Raji (cell line): Measurements from ENCODE around the gene C17orf113.

Experiments used
- POLR2A ChIP-seq: IDR thresholded peaks from 2 replicates; pipeline ENCODE4 v1.6.1; 2011; ENCODE audit warnings: low read depth, low read length, control low read depth; ENCODE audit not compliant: insufficient read depth

Gene C17orf113

DNA sequence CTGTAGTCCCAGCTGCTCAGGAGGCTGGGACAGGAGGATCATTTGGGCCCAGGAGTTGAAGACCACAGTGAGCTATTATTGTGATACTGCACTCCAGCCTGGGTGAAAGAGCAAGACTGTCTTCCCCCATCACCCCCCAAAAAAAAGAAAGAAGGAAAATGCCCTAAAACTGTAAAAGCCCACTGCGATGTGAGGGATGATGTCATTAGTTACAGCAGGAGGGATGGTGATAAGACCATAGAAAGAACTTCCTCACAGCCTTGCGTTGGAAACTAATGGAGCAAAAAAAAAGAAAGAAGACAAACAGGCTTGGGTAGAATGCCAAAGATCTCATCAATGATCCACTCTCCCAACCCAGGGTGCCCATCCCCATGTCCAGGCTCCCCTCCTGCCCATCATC lies 29.1 kb upstream of the C17orf113 start:
- TF ChIP-seq POLR2A = no peak

DNA sequence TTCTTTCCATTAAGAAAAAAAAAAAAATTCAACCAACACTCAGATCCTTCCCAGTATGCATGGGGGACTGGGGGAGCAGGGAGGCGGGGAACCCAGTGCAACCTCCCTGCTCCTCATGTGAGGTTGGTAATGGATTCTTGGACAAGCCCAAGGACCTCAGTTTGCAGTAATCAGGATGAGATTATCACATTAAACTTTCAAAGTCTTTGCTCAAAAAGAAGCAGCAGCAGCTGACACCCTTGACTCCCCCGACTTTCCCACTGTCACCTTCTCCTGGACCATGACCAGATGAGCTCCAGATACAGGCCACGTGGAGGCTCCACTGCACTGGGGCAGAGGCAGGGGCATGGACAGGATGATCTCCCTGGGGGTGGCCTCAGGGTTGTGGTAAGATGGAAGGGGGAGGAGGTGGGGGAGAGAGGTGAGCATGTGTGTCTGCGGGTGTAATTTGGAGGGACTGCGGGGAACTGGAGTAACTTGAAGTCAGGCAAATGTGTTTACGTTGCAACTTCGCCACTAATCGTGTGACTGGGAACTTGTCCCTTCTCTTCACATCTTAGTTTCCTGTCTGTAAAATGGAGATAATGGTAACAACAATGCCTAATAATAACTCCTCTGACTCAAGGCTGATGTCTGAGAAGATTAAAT lies 28.1 kb upstream of the C17orf113 start:
- TF ChIP-seq POLR2A = no peak

DNA sequence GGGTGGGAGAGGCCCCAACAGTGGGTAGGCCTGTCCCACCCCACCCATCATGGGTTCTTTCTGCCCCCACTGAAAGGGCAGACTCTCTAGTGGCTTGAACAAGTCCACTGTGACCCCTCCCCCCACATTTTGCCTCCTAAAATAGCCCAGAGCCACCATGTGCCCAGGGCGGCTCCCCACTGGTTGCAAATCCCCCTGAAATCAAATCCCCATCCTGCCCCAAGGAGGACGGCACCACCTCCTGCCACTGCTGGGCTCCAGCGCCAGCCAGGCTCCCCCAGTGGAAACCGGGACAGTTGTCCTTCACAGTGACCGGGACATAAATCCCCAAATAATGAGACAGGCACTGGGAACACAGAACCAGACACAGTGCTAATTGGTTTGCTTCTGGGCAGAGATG lies 27.4 kb upstream of the C17orf113 start:
- no peak for TF ChIP-seq POLR2A

DNA sequence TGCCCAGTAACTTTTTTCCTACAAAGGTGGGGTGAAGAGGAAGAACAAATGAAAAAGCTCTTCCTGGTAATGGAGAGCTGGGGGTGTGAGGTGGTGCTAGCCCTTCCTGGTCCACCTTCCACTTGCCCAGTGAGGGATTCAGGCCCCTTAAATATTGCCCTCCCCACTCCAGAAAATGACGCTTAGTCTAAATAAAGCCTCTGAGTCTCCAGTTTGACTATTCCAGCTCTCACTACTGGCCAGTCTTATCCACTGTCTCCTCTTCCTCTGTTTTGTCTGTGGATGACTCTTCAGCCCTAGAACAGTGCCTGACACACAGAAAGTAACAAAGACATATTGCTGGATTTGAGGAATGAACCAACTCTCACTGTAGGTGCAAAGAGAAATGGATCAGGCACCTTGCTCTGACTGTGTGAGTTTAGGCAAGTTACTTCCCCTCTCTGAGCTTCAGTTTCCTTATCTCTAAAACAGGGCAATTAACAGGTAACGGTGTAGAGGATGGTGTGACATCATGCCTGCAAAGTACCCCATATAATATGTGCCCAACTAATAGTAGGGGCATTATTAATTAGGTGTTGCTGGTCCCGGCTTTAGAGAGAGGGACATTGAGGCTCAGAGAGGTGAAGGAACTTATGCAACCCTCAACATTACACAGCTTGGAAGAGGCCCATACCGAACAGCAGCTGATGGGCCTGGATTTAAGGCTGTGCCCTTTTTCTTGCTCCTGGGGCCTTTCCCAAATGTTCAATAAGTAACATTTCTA lies 26.6 kb upstream of the C17orf113 start:
- TF ChIP-seq POLR2A = no peak

DNA sequence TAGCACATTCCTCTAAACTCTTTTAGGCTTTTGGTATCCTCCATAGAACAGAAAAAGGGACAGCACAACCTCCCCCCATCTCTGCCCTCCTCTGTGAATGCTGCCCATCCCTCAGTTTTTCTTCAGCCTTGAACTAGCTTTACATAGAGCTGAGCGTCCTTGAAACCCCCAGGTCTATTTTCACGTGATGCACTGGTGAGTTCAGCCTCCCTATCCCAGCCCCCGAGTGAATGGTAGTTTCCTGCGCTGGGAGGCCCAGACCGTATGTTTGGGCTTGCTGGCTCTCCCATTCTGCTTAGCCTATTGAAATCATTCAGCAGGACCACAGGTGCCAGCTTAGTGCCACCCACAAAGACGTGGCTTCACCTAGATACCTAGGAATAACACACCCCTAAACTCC lies 25.4 kb upstream of the C17orf113 start:
- no peak for TF ChIP-seq POLR2A

DNA sequence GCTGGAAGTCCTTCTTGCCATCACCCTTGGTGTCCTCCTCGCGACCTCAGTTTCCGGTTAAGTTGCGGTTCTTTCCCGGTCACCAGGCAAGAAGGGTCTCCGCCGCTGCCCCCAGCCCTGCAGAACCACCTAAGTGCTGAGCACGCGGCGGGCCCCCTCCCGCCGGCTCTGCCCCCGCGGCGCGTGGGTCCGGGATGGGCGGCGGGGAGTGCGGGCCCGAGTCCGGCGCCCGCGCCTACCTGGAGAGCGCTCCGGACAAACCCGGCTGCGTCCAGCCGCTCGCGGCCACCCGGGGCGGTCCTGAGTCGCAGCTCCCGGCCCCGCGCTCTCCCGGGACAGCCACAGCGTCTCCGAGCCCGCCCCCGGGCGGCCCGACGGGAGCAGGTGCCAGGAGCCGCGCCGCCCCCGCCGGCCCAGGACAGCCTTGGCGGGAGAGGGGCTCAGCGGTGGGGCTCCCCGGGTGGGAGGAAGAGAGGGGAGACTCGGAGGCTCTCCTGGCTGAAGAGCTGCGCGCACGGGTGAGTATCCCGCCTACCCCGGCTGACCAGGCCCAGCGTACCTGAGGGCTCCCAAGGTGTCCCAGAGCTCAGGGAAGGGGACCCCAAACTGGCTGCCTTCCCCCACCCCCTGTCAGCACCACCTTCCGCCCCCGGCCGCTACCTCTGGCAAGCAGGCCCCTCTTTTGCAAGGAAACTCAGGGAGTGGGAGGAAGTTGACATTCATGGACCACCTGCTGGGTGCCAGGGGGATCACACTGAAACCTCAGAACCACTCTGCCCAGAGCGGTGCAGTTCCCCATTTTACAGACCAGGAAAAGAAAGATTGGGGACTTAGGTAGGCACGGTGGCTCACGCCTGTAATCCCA lies 22.2 kb upstream of the C17orf113 start:
- TF ChIP-seq POLR2A = no peak

DNA sequence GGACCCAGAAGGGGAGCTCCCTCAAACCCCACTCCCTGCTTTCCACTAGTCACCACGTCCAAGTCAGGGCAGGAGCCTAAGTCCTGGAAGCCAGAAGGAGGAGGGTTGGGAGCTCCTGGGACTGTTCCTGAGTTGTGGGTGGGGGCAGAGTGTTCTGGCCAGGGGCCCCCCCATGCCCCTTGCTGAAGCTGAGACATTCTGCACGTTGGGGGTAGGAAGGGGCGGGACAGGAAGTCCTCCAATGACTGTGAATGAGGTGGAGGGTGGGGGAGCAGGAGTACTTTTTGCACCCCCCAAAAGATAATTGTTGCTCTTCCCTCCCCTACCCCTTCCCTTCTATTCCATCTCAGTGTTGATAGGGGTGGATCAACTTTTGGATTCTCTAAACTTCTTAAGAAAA lies 21.4 kb upstream of the C17orf113 start:
- TF ChIP-seq POLR2A = no peak

DNA sequence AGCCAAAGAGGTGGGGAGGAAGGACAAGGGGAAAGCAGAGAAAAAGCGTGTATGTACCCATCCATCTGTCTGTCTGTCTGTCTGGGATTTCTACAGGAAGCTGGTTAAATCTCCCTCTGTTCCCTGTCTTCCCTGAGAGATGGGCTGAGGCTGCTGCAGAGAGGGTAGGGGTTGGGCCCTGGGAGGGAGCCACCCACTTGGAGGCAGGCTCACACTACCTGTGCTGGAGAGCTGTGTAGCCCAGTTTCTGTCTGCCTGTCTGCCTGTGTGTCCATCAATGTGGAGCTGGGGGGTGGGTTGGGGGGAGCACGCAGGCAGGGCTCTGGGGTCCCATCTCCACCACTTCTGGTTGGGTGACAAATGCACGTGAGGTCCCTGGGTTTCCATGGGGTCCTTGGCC lies 18.6 kb upstream of the C17orf113 start:
- TF ChIP-seq POLR2A = no peak

DNA sequence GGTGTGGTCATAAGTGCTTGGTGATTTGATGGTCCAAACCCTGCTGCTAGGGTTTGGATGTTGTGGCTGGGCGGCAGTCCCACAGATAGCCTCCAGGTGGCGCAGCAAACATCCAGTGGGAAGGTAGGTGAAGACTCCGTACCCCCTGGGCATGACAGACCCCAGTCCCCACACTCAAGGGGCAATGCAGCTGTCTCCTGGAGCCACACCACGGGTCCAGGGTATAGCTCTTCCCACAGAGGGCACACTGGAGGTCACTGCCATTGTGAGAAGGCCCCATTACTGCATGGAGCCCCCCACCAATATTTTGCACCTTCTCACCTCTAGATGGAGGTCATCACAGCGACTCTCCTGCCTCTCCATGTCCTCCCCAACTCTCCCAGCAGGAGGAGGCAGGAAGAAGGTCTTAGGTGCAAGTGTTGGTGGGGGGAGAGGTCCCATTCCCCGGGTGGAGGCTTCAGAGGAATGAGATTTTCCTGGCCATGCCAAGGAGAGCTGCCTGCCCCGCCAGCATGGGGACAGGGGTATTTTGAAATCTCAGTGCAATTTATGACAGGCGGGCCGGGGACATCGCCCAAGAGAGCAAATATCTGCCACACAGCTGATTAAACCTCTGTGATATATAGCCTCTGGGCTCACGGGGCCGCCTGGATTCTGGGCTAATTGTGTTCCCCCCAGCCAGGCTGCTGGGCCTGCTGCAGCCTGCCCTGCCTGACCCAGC lies 17.1 kb upstream of the C17orf113 start:
- TF ChIP-seq POLR2A = no peak

DNA sequence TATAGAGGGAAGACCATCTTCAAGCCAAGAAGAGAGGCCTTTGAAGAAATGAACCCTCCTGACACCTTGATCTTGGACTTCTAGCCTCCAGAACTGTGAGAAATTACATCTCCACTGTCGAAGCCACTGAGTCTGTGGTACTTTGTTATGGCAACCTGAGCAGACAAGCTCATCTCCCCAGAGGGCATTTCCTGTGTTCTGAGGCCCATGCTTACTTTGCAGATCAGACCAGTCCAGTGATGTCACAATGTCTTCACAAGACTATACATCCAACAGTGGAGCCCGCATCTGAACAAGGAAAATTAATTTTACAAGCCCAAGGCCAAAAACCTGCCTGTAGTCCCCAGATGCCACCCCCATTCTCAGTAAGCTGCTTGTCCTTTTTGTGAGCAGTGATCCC lies 14.8 kb upstream of the C17orf113 start:
- no peak for TF ChIP-seq POLR2A

DNA sequence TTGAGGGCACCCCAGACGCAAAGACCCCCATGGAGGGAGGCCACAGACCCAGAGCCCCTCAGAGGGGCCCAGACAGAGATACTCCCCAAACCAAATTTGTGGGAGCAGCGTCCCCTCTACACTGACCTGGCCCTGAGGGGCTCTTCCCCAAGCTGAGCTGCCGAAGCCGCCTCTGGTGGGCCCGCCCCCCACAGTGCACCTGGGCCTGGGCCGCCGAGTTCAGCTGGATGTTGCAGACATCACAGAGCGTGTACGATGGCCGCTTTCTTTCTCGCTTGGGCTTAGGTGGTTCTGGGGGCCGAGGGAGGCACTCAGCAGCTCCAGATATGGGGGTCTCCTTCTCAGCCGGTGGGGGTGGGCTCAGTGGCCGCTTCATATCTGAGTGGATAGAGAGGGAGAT lies 12.3 kb upstream of the C17orf113 start:
- no peak for TF ChIP-seq POLR2A

DNA sequence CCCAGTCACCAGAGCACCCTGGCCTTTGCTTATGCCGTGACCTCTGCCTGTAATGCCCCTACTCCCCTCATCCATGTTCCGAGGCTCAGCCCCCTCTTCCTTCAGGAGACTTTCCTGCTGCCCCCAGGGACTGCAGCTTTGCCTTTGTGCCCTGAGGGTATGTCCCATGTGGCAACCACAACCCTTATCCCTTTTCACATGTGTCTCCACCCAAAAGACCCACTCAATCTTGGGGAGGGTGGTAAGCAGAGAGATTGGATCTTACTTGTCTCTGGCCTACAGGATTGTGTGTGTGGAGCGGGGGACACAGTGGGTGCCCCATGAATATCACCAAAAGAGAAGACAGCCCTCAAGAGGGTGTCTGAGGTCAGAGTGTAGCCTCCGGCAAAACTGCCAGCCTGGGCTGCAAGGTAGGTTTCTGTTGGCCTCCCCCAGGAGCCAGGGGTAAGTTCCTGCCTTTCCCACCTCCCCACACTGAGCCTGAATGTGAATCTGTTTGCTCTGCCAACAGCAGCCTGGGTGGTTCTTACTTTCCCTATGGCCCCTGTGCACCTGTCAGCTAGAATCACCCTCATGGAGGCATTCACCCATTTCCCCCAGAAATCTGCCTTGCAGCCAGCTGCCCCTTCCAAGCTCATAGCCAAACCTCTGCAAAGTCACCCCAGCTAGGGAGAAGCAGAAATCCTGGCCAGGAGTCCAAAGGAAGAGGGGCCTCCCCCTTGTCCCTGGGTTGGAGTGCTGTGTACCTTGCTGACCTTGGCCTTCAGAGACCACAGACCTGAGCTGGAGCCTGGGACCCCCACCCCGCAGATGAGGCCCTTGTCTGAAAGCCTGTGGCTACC lies 11.5 kb upstream of the C17orf113 start:
- TF ChIP-seq POLR2A = no peak

DNA sequence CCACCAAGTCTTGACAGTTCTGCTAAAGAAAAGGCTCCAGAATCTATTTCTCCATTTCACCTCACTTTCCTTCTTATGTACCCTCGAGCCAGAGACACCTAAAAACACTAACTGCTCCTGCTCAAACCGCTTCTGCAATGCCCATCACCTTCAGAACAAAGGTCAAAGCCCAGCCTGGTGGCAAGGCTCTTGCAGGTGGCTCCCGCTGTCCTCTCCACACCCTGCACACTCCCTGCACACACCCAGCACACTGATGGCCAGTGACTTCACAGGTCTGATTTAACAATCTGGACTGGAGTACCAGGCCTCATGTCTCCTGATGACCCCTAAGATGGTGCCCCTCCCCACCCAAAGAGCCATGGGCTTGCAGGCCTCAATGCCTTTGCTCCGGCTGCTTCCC lies 9.8 kb upstream of the C17orf113 start:
- TF ChIP-seq POLR2A = no peak

DNA sequence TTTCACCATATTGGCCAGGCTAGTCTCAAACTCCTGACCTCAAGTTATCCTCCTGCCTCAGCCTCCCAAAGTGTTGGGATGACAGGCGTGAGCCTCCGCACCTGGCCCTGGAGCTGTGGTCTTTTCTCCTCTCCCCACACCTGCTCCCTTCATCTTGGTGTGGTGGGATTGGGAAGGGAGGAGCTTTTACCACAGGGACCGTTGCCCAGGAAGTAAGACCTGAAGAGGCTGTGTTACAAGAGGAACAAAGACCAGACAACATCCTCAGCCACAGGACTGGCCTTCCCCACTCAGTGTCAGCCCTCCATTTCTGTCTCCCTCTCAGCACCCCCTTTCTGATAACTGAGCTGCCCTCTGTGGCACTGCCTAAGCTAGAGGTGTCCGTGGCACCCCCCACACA lies 9.4 kb upstream of the C17orf113 start:
- TF ChIP-seq POLR2A = no peak
